HG03045 (cell line): ENCODE data around the gene ALPP.
"Not testable (repeated sequence)": the region's sequence is repeated elsewhere in the genome, so short reads cannot be mapped to it uniquely, and the experiment has no call there.

Experiments
- ATAC-seq: cut with Tn5 transposase; IDR thresholded peaks from one replicate; pipeline ENCODE4 v1.9.1; 2021; ENCODE audit warnings: mild to moderate bottlenecking, moderate library complexity; ENCODE audit not compliant: unreplicated experiment

Gene ALPP

GRCh38 chr2:232419245-232420072 lies 40.9 kb downstream of the ALPP start:
- ATAC-seq, result no peak

GRCh38 chr2:232420073-232420454 lies 41.5 kb downstream of the ALPP start:
- ATAC-seq, result no peak

- no peak for ATAC-seq
Measured at GRCh38 chr2:232420463-232421188, 42.1 kb downstream of the ALPP start.

- no peak for ATAC-seq
Measured at GRCh38 chr2:232421189-232421785, 42.7 kb downstream of the ALPP start.

- no peak for ATAC-seq
Measured at GRCh38 chr2:232422051-232422450, 43.5 kb downstream of the ALPP start.

- not testable (repeated sequence) for ATAC-seq
Measured at GRCh38 chr2:232422996-232423395, 44.4 kb downstream of the ALPP start.

- not testable (repeated sequence) for ATAC-seq
Measured at GRCh38 chr2:232423407-232423806, 44.9 kb downstream of the ALPP start.

GRCh38 chr2:232431705-232432590 lies 53.4 kb downstream of the ALPP start:
- ATAC-seq, result no peak
